K562 (cell line): Measurements from ENCODE around the gene VPS9D1. TPM values are rescaled to one million over a fixed set of nuclear protein-coding genes. Genes with fewer than 3 reads are reported as not detected.

Experiments used
- ADNP ChIP-seq: fragments of 200-800 bp; sonication (Bioruptor generic); IDR thresholded peaks from 2 replicates; pipeline ENCODE4 v1.6.1; 2016; ENCODE audit warnings: missing genetic modification characterization, missing compliant biosample characterization
- C11orf30 ChIP-seq: fragments of 450-650 bp; IDR thresholded peaks from 2 replicates; pipeline ENCODE4 v1.6.1; 2016; ENCODE audit warnings: low read depth, mild to moderate bottlenecking
- CCNT2 ChIP-seq: IDR thresholded peaks from 2 replicates; pipeline ENCODE4 v1.6.1; 2011; ENCODE audit warnings: borderline replicate concordance, low read depth, mild to moderate bottlenecking, moderate library complexity, mixed read lengths, low read length; ENCODE audit not compliant: insufficient read length; ENCODE audit errors: extremely low read depth
- CREM ChIP-seq: IDR thresholded peaks from 2 replicates; pipeline ENCODE4 v1.6.1; 2014; ENCODE audit warnings: antibody characterized with exemption, low read depth
- HMGN3 ChIP-seq: IDR thresholded peaks from 2 replicates; pipeline ENCODE4 v1.6.1; 2011; ENCODE audit warnings: borderline replicate concordance, low read depth, mild to moderate bottlenecking, mixed read lengths, low read length; ENCODE audit not compliant: insufficient read length; ENCODE audit errors: extremely low read depth
- KHSRP ChIP-seq: fragments of 450-650 bp; IDR thresholded peaks from 2 replicates; pipeline ENCODE4 v1.6.1; 2017
- NFXL1 ChIP-seq: fragments of 450-650 bp; formaldehyde crosslinking; IDR thresholded peaks from 2 replicates; pipeline ENCODE4 v1.4.0; 2021; ENCODE audit warnings: mild to moderate bottlenecking
- RCOR1 ChIP-seq, 2 experiments: IDR thresholded peaks; 2 replicates each; pipeline ENCODE4 v1.6.1; 2012; ENCODE audit warnings: low read depth in 2 of 2, low read length in 2 of 2, borderline replicate concordance in 1 of 2, improper control_type of control experiment in 1 of 2
- RHOXF2B ChIP-seq: fragments of 250-450 bp; sonication (Bioruptor Pico); conservative IDR thresholded peaks from 2 replicates; pipeline ENCODE4 v1.5.1; 2021
- RNF219 ChIP-seq: fragments of 250-450 bp; sonication (Bioruptor Pico); IDR thresholded peaks from 2 replicates; pipeline ENCODE4 v1.5.0; 2022; ENCODE audit warnings: mild to moderate bottlenecking
- SAP30 ChIP-seq: fragments of 200-600 bp; sonication (generic); IDR thresholded peaks from 2 replicates; pipeline ENCODE4 v1.6.1; 2012; ENCODE audit warnings: borderline replicate concordance, low read depth, mild to moderate bottlenecking, moderate library complexity, low read length, control low read depth, inconsistent platforms; ENCODE audit not compliant: insufficient read depth, poor library complexity, severe bottlenecking
- SMARCE1 ChIP-seq: fragments of 450-650 bp; IDR thresholded peaks from 2 replicates; pipeline ENCODE4 v1.7.1; 2016; ENCODE audit warnings: mild to moderate bottlenecking
- TAF7 ChIP-seq: fragments of 450-650 bp; IDR thresholded peaks from 2 replicates; pipeline ENCODE4 v1.6.1; 2016; ENCODE audit warnings: missing genetic modification characterization, missing compliant biosample characterization
- U2AF2 ChIP-seq: fragments of 200-400 bp; formaldehyde crosslinking; optimal IDR thresholded peaks from 2 replicates; pipeline ENCODE3; 2017; ENCODE audit warnings: low read depth, mild to moderate bottlenecking, low read length
- ZFP36 ChIP-seq: fragments of 150-350 bp; IDR thresholded peaks from 2 replicates; pipeline ENCODE4 v1.6.1; 2018; ENCODE audit warnings: low read length, low read depth; ENCODE audit not compliant: partially characterized antibody
- ZNF134 ChIP-seq: fragments of 250-450 bp; sonication (Bioruptor Pico); conservative IDR thresholded peaks from 2 replicates; pipeline ENCODE4 v1.4.0; 2020
- ZNF644 ChIP-seq: fragments of 200-800 bp; sonication (Bioruptor generic); IDR thresholded peaks from 2 replicates; pipeline ENCODE4 v1.6.1; 2016; ENCODE audit warnings: low read depth, missing genetic modification characterization, missing compliant biosample characterization
- ZNF76 ChIP-seq: fragments of 250-450 bp; sonication (Bioruptor Pico); IDR thresholded peaks from 2 replicates; pipeline ENCODE4 v1.4.0; 2020; ENCODE audit warnings: mild to moderate bottlenecking, moderate library complexity, borderline replicate concordance
- polyA plus RNA-seq, 8 experiments: library from polyadenylated mRNA; depleted of rRNA in 4 of 8; stranded (reverse) in 5 of 8; unstranded in 3 of 8; fragments of >200 nt; fragmentation: Nextera tagmentation in 2 of 8; fragmentation: Illumina TruSeq in 1 of 8; extraction: Ambion mirVana in 2 of 8; extraction: Trizol in 1 of 8; gene quantifications; 2 replicates each; pipeline versions ENCODE4 v1.2.1 to v1.2.3, GENCODE V29; 2011 to 2014; ENCODE audit warnings: inconsistent platforms in 1 of 8, missing spikeins in 1 of 8
- total RNA-seq, 7 experiments: library from RNA; depleted of rRNA in 6 of 7; stranded (reverse); fragments of >200 nt in 6 of 7; fragmentation: Illumina TruSeq in 2 of 7; extraction: Trizol in 2 of 7; gene quantifications; 2 replicates each; pipeline versions ENCODE4 v1.2.1 to v1.2.3, GENCODE V29; 2011 to 2021; ENCODE audit warnings: low replicate concordance in 1 of 7
- TF ChIP-seq, protein P1 (sequence below): fragments of 250-450 bp; sonication (Bioruptor Pico); IDR thresholded peaks from 2 replicates; pipeline ENCODE4 v1.4.0; 2020; ENCODE audit warnings: mild to moderate bottlenecking, moderate library complexity

VPS9D1 gene
- total and polyA plus RNA-seq, 9 of the 15 experiments (the other 6 are each of a cell fraction or from before 2014, with no cell fraction given): 0.33 to 3.1 (median 1.1) TPM

GRCh38 chr16:89686520-89687091 lies 34.1 kb downstream of the VPS9D1 start, which contains the start of gene CDK10 (continued):
- TF ChIP-seq SAP30 (peak; percentile 93), CCNT2 (no peak), TAF7 (tag) (no peak), ZNF644 (tag) (no peak), CREM (0 out of 2 replicates have a peak, but pooled peaks have one; percentile 6), HMGN3 (peak; percentile 41), SMARCE1 (no peak), ZFP36 (no peak), NFXL1 (no peak), KHSRP (no peak), RHOXF2B (no peak), ZNF134 (CRISPR knock-in tag) (no peak), ZNF76 (CRISPR knock-in tag) (no peak), RCOR1 (IDR thresholded peaks at IDR 0.05; ENCODE audit: borderline replicate concordance in 1 of 2, low read depth in 2 of 2, low read length in 2 of 2) (no peak), U2AF2 (no peak), C11orf30 (peak; percentile 85), ADNP (tag) (no peak), RNF219 (CRISPR knock-in tag) (no peak)
- TF ChIP-seq, protein P1, sequence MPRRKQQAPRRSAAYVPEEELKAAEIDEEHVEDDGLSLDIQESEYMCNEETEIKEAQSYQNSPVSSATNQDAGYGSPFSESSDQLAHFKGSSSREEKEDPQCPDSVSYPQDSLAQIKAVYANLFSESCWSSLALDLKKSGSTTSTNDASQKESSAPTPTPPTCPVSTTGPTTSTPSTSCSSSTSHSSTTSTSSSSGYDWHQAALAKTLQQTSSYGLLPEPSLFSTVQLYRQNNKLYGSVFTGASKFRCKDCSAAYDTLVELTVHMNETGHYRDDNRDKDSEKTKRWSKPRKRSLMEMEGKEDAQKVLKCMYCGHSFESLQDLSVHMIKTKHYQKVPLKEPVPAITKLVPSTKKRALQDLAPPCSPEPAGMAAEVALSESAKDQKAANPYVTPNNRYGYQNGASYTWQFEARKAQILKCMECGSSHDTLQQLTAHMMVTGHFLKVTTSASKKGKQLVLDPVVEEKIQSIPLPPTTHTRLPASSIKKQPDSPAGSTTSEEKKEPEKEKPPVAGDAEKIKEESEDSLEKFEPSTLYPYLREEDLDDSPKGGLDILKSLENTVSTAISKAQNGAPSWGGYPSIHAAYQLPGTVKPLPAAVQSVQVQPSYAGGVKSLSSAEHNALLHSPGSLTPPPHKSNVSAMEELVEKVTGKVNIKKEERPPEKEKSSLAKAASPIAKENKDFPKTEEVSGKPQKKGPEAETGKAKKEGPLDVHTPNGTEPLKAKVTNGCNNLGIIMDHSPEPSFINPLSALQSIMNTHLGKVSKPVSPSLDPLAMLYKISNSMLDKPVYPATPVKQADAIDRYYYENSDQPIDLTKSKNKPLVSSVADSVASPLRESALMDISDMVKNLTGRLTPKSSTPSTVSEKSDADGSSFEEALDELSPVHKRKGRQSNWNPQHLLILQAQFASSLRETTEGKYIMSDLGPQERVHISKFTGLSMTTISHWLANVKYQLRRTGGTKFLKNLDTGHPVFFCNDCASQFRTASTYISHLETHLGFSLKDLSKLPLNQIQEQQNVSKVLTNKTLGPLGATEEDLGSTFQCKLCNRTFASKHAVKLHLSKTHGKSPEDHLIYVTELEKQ: no peak
